ENCODE results near the gene DGKE. TPM values are rescaled to one million over a fixed set of nuclear protein-coding genes. Genes with fewer than 3 reads are reported as not detected.

Gene DGKE
- total RNA-seq, 1 experiment from 2014 or later = 19.1 TPM

DNA sequence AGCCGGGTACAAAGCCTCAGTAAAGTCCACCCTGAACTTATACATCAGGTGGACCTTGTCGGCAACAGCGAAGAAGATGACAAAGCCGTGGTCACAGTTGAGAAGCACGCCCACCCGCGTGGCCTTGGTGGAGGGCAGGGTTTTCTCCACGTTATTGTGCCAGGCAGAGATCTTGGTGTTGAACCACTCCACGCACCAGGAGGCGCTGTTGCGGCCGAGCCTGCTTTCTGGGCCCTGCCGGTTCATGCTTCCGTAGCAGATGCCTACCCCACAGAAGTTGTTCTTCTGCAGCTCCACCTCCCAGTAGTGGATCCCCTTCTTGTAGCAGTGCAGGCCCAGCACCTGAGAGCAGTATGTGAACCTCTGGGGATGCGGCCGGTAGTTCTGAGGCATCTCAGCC lies 57.8 kb downstream of the DGKE start:
- TF ChIP-seq POLR2AphosphoS5 (IDR thresholded peaks at IDR 0.05; ENCODE audit: low read depth, low read length) (no peak), TCF7L2 (IDR thresholded peaks at IDR 0.05; ENCODE audit: low read depth, low read length) (no peak), SIN3A (IDR thresholded peaks at IDR 0.05; ENCODE audit: borderline replicate concordance, insufficient read depth, low read depth, low read length) (no peak)
- TF ChIP-seq, protein P1, sequence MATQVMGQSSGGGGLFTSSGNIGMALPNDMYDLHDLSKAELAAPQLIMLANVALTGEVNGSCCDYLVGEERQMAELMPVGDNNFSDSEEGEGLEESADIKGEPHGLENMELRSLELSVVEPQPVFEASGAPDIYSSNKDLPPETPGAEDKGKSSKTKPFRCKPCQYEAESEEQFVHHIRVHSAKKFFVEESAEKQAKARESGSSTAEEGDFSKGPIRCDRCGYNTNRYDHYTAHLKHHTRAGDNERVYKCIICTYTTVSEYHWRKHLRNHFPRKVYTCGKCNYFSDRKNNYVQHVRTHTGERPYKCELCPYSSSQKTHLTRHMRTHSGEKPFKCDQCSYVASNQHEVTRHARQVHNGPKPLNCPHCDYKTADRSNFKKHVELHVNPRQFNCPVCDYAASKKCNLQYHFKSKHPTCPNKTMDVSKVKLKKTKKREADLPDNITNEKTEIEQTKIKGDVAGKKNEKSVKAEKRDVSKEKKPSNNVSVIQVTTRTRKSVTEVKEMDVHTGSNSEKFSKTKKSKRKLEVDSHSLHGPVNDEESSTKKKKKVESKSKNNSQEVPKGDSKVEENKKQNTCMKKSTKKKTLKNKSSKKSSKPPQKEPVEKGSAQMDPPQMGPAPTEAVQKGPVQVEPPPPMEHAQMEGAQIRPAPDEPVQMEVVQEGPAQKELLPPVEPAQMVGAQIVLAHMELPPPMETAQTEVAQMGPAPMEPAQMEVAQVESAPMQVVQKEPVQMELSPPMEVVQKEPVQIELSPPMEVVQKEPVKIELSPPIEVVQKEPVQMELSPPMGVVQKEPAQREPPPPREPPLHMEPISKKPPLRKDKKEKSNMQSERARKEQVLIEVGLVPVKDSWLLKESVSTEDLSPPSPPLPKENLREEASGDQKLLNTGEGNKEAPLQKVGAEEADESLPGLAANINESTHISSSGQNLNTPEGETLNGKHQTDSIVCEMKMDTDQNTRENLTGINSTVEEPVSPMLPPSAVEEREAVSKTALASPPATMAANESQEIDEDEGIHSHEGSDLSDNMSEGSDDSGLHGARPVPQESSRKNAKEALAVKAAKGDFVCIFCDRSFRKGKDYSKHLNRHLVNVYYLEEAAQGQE (IDR thresholded peaks at IDR 0.05; ENCODE audit: insufficient read depth in 1 of 2, low read depth in 2 of 2, low read length in 1 of 2) = no peak
- TF ChIP-seq, protein P2, sequence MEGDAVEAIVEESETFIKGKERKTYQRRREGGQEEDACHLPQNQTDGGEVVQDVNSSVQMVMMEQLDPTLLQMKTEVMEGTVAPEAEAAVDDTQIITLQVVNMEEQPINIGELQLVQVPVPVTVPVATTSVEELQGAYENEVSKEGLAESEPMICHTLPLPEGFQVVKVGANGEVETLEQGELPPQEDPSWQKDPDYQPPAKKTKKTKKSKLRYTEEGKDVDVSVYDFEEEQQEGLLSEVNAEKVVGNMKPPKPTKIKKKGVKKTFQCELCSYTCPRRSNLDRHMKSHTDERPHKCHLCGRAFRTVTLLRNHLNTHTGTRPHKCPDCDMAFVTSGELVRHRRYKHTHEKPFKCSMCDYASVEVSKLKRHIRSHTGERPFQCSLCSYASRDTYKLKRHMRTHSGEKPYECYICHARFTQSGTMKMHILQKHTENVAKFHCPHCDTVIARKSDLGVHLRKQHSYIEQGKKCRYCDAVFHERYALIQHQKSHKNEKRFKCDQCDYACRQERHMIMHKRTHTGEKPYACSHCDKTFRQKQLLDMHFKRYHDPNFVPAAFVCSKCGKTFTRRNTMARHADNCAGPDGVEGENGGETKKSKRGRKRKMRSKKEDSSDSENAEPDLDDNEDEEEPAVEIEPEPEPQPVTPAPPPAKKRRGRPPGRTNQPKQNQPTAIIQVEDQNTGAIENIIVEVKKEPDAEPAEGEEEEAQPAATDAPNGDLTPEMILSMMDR (IDR thresholded peaks at IDR 0.05) = no peak; the same call in 1 of the 2 replicates
- H3K27me3 ChIP-seq (ENCODE audit: control insufficient read depth, insufficient read depth, low read length) = no peaks in the 10 kb centered on the region
- in situ Hi-C loops (cut with HindIII; ENCODE audit: low pct_unique_long_range_greater_than_20kb, low sequenced_read_pairs) = no loop called here
- H3K27ac ChIP-seq (ENCODE audit: low read length) = no peak overlapping the region
- BruUV-seq (replicated peaks) = no TSS peak
- H3K4me3 ChIP-seq (ENCODE audit: low read depth in 2 of 2, low read length in 2 of 2) = no peak overlapping the region
- peaks cover 14% of the 10 kb centered on the region for H3K36me3 ChIP-seq (ENCODE audit: control insufficient read depth, insufficient read depth, low read length)
- no peaks in the 10 kb centered on the region for H3K4me1 ChIP-seq (ENCODE audit: control insufficient read depth, insufficient read depth, low read length)
- H3K9me3 ChIP-seq (ENCODE audit: control insufficient read depth, insufficient read depth, low read depth, low read length) = peaks cover 12% of the 10 kb centered on the region; the same call in 1 of the 2 replicates
- intact Hi-C loops (cut with micrococcal nuclease; ENCODE audit: unreplicated experiment) = no loop called here
- no peak for DNase-seq (ENCODE audit: low read depth, low spot score)
- ChIA-PET CTCF (no interaction called here), POLR2A (no interaction called here)
- ATAC-seq = no peak

DNA sequence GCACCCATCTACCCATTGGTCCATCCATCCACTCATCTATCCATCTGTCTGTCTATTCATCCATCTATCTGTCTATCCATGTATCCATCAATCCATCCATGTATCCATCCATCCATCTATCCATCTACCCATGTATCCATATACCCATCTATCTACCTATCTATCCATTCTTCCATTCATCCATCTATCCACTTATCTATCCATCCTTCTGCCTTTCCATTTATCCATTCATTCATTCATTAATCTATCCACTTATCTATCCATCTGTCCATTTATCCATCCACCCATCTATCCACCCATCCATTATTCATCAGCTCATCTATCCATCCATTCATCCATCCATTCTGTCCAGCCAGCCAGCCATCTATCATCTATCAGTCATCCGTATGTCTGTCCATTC lies 58.4 kb downstream of the DGKE start:
- Histone ChIP-seq H3K9me3 (ENCODE audit: control insufficient read depth, insufficient read depth, low read depth, low read length) (peaks cover 12% of the 10 kb centered on the region; the same call in 1 of the 2 replicates), H3K36me3 (ENCODE audit: control insufficient read depth, insufficient read depth, low read length) (peaks cover 14% of the 10 kb centered on the region)

More for the DNA sequence above, 58.4 kb downstream of the DGKE start:
- intact Hi-C loops (cut with micrococcal nuclease; ENCODE audit: unreplicated experiment) = no loop called here
- Histone ChIP-seq H3K27ac (ENCODE audit: low read length) (no peak overlapping the region), H3K27me3 (ENCODE audit: control insufficient read depth, insufficient read depth, low read length) (no peaks in the 10 kb centered on the region), H3K4me3 (ENCODE audit: low read depth in 2 of 2, low read length in 2 of 2) (no peak overlapping the region), H3K4me1 (ENCODE audit: control insufficient read depth, insufficient read depth, low read length) (no peaks in the 10 kb centered on the region)
- ATAC-seq (no peak), DNase-seq (ENCODE audit: low read depth, low spot score) (no peak)
- in situ Hi-C loops (cut with HindIII; ENCODE audit: low pct_unique_long_range_greater_than_20kb, low sequenced_read_pairs) = no loop called here
- TF ChIP-seq SIN3A (IDR thresholded peaks at IDR 0.05; ENCODE audit: borderline replicate concordance, insufficient read depth, low read depth, low read length) (no peak), POLR2AphosphoS5 (IDR thresholded peaks at IDR 0.05; ENCODE audit: low read depth, low read length) (no peak), TCF7L2 (IDR thresholded peaks at IDR 0.05; ENCODE audit: low read depth, low read length) (no peak)
- TF ChIP-seq, protein P1 (IDR thresholded peaks at IDR 0.05; ENCODE audit: insufficient read depth in 1 of 2, low read depth in 2 of 2, low read length in 1 of 2) = no peak
- TF ChIP-seq, protein P2 (IDR thresholded peaks at IDR 0.05) = no peak
- BruUV-seq (replicated peaks) = no TSS peak
- CTCF ChIA-PET = no interaction called here
- POLR2A ChIA-PET = no interaction called here
